GM23248 (cell line): ENCODE measurements around the gene GLIS2.

ENCODE experiments used
- EZH2 ChIP-seq: fragments of 200-600 bp; sonication (generic); IDR thresholded peaks from 2 replicates; pipeline ENCODE4 v1.6.1; 2018; ENCODE audit warnings: antibody characterized with exemption, mild to moderate bottlenecking; ENCODE audit not compliant: insufficient read depth, poor library complexity, severe bottlenecking
- EZH2phosphoT487 ChIP-seq: fragments of 200-600 bp; sonication (generic); IDR thresholded peaks from 2 replicates; pipeline ENCODE4 v1.6.1; 2018; ENCODE audit warnings: antibody characterized with exemption, moderate library complexity, mild to moderate bottlenecking, low read depth; ENCODE audit not compliant: insufficient read depth

DNA sequence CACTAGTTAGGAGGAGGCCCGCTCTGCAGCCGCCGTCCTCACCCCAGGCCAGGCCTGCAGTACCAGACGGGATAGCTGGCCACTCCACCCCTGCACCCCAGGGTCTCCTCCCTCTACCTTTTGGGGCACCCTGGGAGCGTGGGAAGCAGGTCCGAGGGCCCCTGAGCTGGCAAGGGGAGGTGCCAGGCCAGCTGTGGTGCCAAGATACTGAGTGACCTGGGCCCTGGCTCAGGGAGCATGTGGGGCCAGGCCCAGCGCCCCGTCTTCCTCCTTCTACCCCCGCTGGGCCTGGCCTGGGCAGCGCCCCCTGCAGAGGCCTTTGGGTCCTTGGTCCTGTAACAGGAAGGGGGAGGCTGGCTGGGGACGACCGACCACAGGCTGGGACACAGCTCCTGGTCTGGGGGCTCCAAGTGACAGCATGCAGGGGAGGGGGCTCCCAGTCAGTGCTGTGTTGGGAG, 22.3 kb downstream of the GLIS2 start:
- TF ChIP-seq EZH2phosphoT487 (no peak), EZH2 (no peak)
